ES-I3 (cell line): ENCODE measurements around the gene LIMS3.
"Not testable (repeated sequence)": the region's sequence is repeated elsewhere in the genome, so short reads cannot be mapped to it uniquely, and the experiment has no call there.

Source experiments
- H3K36me3 ChIP-seq: 2 replicates; pipeline ENCODE4 v1.6.1; 2013; ENCODE audit warnings: mild to moderate bottlenecking, low read length, control low read depth, moderate library complexity; ENCODE audit not compliant: insufficient read depth
- H3K4me1 ChIP-seq: 2 replicates; pipeline ENCODE4 v1.6.1; 2013; ENCODE audit warnings: mild to moderate bottlenecking, control low read depth, low read length; ENCODE audit not compliant: insufficient read depth
- H3K9ac ChIP-seq: 2 replicates; pipeline ENCODE4 v1.6.1; 2013; ENCODE audit warnings: low read depth, mild to moderate bottlenecking, low read length, moderate library complexity
- H3K9me3 ChIP-seq: 2 replicates; pipeline ENCODE4 v1.6.1; 2013; ENCODE audit warnings: mild to moderate bottlenecking, low read length, moderate library complexity; ENCODE audit not compliant: control insufficient read depth, insufficient read depth

Gene LIMS3

GRCh38 chr2:109898462-109899336 is at the start of gene LIMS3:
Gene LIMS3, plus strand, starts transcription at chr2:109898688. Its CDS starts 41 bp downstream, at chr2:109898729.
- not testable (repeated sequence) for H3K9ac ChIP-seq, H3K4me1 ChIP-seq, H3K36me3 ChIP-seq, H3K9me3 ChIP-seq

GRCh38 chr2:109871129-109871751 is 27.2 kb upstream of the LIMS3 start:
- not testable (repeated sequence) for H3K4me1 ChIP-seq, H3K9me3 ChIP-seq, H3K9ac ChIP-seq, H3K36me3 ChIP-seq

GRCh38 chr2:109876625-109877024 is 21.9 kb upstream of the LIMS3 start:
- not testable (repeated sequence) for H3K36me3 ChIP-seq, H3K9ac ChIP-seq, H3K9me3 ChIP-seq, H3K4me1 ChIP-seq

- not testable (repeated sequence) for H3K4me1 ChIP-seq, H3K36me3 ChIP-seq, H3K9me3 ChIP-seq, H3K9ac ChIP-seq
Measured at GRCh38 chr2:109882112-109882511, 16.4 kb upstream of the LIMS3 start.

- H3K9ac ChIP-seq, H3K9me3 ChIP-seq, H3K36me3 ChIP-seq, H3K4me1 ChIP-seq: not testable (repeated sequence)
Measured at GRCh38 chr2:109888414-109888813, 10.1 kb upstream of the LIMS3 start.

GRCh38 chr2:109889909-109890308 is 8.6 kb upstream of the LIMS3 start:
- not testable (repeated sequence) for H3K9ac ChIP-seq, H3K9me3 ChIP-seq, H3K36me3 ChIP-seq, H3K4me1 ChIP-seq

GRCh38 chr2:109891024-109891423 is 7.5 kb upstream of the LIMS3 start:
- not testable (repeated sequence) for H3K4me1 ChIP-seq, H3K36me3 ChIP-seq, H3K9me3 ChIP-seq, H3K9ac ChIP-seq

GRCh38 chr2:109893736-109894135 is 4.8 kb upstream of the LIMS3 start:
- not testable (repeated sequence) for H3K9me3 ChIP-seq, H3K36me3 ChIP-seq, H3K9ac ChIP-seq, H3K4me1 ChIP-seq

- H3K9me3 ChIP-seq, H3K4me1 ChIP-seq, H3K9ac ChIP-seq, H3K36me3 ChIP-seq: not testable (repeated sequence)
Measured at GRCh38 chr2:109894141-109894540, 4.3 kb upstream of the LIMS3 start.

GRCh38 chr2:109895090-109895869 is 3.2 kb upstream of the LIMS3 start:
- H3K9ac ChIP-seq, H3K4me1 ChIP-seq, H3K9me3 ChIP-seq, H3K36me3 ChIP-seq: not testable (repeated sequence)

GRCh38 chr2:109896212-109896611 is 2.3 kb upstream of the LIMS3 start:
- H3K9ac ChIP-seq, H3K9me3 ChIP-seq, H3K36me3 ChIP-seq, H3K4me1 ChIP-seq: not testable (repeated sequence)

- H3K36me3 ChIP-seq, H3K9me3 ChIP-seq, H3K9ac ChIP-seq, H3K4me1 ChIP-seq: not testable (repeated sequence)
Measured at GRCh38 chr2:109897769-109898461, 573 bp upstream of the LIMS3 start.

GRCh38 chr2:109905796-109906195 is 7.3 kb downstream of the LIMS3 start:
- H3K9ac ChIP-seq, H3K36me3 ChIP-seq, H3K4me1 ChIP-seq, H3K9me3 ChIP-seq: not testable (repeated sequence)

- H3K36me3 ChIP-seq, H3K9ac ChIP-seq, H3K9me3 ChIP-seq, H3K4me1 ChIP-seq: not testable (repeated sequence)
Measured at GRCh38 chr2:109908626-109909025, 10.1 kb downstream of the LIMS3 start.
